DOHH2 (cell line): ENCODE data around the gene FCN2.

Experiments
- EZH2phosphoT487 ChIP-seq: fragments of 200-600 bp; sonication (generic); IDR thresholded peaks from 2 replicates; pipeline ENCODE4 v1.6.1; 2017; ENCODE audit warnings: borderline replicate concordance, mild to moderate bottlenecking, antibody characterized with exemption, low read length, moderate library complexity, mixed read lengths
- TF ChIP-seq, protein P1 (sequence below): fragments of 200-600 bp; sonication (generic); IDR thresholded peaks from one replicate; pipeline ENCODE4 v1.5.1; 2014; ENCODE audit warnings: antibody characterized with exemption, mild to moderate bottlenecking, low read depth, low read length; ENCODE audit not compliant: poor library complexity, severe bottlenecking

DNA sequence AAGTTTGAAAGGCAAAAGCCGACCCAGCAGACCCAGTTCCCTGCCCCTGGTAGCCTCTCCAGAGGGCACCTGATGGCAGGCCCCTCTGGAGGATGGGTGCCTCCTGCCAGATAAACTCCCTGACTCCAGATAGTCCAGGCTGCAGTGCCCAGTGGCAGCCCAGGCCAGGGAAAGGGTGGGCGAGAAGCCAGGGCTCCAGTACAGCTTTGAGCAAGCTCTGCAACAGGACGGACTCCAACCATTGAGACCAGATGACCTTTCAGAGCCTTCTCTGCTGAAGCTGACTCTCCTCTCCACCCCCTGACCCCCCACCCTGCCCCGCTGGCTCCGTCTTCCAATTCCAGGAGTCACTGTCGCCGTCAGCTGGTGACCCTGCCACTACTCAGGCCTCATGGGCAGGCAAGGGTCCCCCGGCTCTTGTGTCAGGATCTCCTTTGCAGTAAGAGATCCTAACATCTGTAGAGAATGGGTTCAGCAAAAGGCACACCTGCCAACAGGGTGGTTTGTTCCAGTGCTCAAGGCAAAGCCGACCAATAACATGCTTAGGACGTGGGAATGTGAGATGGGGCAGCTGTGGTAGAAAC, 52.6 kb downstream of the FCN2 start:
- TF ChIP-seq, protein P1, sequence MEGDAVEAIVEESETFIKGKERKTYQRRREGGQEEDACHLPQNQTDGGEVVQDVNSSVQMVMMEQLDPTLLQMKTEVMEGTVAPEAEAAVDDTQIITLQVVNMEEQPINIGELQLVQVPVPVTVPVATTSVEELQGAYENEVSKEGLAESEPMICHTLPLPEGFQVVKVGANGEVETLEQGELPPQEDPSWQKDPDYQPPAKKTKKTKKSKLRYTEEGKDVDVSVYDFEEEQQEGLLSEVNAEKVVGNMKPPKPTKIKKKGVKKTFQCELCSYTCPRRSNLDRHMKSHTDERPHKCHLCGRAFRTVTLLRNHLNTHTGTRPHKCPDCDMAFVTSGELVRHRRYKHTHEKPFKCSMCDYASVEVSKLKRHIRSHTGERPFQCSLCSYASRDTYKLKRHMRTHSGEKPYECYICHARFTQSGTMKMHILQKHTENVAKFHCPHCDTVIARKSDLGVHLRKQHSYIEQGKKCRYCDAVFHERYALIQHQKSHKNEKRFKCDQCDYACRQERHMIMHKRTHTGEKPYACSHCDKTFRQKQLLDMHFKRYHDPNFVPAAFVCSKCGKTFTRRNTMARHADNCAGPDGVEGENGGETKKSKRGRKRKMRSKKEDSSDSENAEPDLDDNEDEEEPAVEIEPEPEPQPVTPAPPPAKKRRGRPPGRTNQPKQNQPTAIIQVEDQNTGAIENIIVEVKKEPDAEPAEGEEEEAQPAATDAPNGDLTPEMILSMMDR, result no peak
- no peak for TF ChIP-seq EZH2phosphoT487
